Measurements from ENCODE around the gene FTSJ1.
A peak's percentile ranks its signal among the peaks of the same experiment; 100 is the strongest.
"Not testable (repeated sequence)": the region's sequence is repeated elsewhere in the genome, so short reads cannot be mapped to it uniquely, and the experiment has no call there.

Gene FTSJ1

DNA sequence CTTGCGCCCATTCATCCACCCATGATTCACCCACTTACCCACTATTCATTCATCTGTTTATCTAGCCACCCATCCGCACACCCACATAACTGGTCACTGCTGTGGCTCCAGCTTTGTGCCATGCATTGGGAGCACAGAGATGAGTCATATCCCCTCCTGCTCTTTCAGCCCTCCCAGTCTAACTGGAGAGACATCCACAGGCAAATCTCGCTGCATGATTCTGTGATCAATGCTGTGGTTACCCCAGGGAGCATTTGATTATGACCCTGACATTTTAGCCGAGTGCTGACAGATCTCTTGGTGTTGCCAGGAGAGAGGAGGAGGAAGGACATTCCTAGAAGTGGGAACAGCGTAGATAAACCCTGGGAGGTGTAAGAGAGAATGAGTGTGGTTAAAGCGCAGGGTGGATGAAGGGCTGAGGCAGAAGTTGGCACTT is 22.4 kb downstream of the FTSJ1 start:
- DNase-seq, result no peak

DNA sequence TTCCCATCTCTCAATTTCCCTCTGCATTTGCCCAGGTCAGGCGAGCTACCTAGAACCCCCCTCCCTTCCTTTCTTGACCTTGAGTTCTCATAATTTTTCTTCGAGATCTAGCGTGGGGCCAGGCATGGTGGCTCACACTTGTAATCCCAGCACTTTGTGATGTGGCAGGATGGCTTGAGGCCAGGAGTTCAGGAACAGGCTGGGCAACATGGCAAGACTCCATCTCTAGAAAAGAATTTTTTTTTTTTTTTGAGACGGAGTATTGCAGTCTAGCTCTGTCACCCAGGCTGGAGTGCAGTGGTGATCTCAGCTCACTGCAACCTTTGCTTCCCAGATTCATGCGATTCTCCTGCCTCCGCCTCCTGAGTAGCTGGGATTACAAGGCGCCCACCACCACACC is 28.3 kb downstream of the FTSJ1 start:
- DNase-seq, result no peak

DNA sequence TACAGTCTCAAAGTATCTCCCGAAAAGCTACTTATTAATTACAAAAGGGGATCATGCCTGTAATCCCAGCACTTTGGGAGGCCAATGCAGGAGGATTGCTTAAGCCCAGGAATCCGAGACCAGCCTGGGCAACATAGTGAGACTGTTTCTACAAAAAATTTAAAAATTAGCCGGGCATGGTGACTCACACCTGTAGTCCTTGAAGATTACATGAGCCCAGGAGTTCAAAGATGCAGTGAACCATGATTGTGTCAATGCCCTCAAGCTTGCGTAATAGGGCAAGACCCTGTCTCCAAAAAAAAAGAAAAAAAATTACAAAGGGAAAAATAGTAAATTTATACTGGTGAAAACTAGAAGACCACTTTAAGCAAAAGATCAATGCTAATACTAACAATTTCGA is 29.5 kb downstream of the FTSJ1 start:
- DNase-seq, result no peak

DNA sequence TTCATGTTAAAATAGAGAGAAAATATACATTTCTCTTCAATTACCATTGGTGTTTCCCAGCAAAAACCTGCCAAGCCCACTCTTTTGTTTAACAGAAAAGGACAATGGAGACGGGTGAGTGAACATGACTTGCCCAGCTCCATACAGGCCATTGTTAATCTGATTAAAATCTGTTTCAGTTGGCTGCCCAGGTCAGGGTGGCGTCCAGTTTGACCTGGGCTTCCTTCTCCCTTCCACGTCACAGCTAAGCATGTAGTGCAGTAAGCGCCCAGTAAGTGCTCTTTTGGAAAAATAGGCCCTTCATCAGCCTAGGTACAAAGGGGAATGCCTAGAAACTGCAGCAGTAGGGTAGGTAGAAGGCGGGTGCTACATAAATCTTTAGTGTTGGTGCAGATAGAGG is 31.2 kb downstream of the FTSJ1 start:
- DNase-seq, result no peak

DNA sequence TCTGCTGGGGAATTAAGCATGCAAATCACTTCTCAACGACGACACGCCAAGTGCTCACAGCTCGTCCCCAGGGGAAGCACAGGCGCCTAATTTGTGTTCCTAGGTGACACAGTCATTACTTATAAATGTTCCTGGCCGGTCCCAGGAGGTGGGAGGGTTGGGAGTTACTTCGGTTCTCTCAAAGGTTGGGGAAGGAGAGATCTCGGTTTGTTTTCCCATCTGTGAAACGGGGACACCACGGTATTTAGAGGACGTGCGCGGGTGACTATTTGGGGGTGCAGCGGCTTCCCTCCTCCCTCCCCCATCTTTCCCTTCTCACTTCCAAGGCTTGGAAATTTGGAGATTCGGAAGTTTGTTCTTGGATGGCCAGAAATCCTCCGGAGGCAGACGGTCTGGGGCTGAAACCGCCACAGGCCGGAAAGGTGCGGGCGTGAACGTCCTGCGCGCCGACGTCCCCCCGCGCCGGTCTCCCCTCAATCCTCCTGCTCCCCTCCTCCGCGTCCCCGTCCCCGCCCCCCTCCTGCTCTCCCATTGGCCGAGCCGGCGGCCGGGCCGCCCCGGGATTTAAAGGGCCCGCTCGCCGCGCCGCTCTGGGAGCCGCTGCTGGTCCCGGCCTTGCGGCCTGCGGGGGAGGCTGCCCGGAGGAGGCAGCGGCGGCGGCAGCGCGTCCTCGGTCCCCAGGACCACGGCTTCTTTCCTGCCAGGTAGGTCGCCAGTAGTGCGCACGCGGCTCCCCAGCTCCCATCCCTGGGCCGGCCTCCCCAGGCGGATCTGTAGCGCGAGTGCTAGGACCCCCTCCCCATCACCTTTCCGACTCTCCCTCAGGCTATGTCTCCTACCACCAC is 32.6 kb downstream of the FTSJ1 start, which contains the start of gene PORCN:
Gene PORCN (plus strand): TSS at position 593 of the 845 bp plus-strand sequence. CDS start 829 bp downstream, outside the sequence.
- peak; percentile 91 for DNase-seq

DNA sequence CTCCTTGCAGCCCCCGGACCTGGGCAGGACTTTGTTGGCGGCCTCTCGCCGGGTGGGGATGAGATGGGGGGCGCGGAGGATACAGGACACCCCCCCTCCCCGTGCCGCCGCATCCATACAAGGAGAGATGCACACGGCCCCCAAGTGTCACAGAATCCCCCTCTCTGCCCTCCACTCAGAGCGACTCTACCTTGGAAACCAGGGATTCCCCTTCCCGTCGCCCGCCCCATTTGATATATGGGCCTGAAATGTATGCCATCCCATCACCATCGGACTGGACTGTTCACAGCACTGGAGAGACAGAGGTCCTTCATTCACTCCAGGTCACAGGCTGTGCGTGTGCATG is 33.2 kb downstream of the FTSJ1 start:
- DNase-seq, result no peak

DNA sequence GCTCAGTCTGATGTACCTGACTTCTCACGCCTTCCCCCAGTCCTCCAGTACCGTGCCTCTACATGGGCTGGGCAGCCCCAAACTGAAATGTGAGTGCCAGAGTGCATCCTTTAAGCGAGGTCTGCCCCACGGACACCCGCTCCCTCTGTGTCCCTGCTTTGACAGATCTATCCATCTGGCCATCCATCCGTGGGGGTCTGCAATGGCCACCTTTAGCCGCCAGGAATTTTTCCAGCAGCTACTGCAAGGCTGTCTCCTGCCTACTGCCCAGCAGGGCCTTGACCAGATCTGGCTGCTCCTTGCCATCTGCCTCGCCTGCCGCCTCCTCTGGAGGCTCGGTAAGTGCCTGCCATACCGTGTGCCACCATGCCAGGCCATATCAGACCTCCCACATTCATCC is 33.6 kb downstream of the FTSJ1 start:
- DNase-seq, result no peak

DNA sequence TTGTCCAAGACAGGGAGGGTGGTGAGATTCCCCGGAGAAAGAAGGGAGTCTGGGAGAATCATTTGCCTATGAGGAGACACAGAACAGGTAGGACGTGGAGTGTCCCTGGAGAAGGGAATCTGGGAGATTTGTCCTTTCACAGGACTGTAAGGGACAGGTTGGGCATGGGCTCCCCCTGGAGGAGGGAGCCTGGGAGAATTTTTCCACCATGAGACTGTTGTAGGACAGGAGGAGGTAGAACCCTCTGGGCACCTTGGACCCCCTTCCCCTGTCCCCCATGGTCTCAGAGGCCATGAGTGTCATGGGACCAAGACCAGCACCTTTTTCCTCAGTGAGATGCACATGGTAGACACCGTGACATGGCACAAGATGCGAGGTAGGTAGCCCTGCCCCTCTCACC is 35.6 kb downstream of the FTSJ1 start:
- no peak for DNase-seq

DNA sequence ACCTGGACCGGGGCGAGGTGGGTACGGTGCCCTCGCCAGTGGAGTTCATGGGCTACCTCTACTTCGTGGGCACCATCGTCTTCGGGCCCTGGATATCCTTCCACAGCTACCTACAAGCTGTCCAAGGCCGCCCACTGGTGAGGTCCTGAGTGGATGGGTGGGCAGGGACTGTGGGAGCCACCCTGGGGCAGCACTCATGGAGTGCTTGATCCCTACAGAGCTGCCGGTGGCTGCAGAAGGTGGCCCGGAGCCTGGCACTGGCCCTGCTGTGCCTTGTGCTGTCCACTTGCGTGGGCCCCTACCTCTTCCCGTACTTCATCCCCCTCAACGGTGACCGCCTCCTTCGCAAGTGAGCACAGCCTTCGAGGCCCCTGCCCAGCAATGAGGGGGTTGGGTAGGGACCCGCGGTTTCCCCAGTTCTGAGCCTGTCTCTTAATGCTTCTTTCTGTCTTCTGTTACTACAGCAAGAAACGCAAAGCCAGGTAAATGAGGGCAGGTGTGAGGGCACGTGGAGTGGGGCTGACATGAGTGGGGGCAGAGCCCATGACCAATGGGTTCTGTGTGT is 36.5 kb downstream of the FTSJ1 start:
- DNase-seq, result no peak

DNA sequence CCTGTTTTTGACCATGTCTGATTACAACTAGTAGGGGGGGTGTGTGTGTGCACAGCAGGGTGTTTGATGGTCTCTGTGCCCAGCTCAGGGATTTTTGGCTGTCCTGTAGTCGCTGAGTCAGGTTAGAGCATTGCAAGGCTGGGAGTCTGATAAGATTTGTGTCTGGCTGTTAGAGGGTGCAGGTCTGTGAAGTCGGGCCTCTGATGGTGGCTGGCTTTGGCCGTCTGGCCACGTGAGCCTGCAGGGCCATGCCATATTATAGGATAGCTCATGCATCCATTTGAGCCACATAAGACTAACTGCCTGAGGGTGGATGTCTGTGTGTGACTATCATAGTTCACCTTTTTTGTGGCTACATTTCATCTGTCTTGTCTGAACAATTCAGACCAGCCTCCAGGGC is 37.7 kb downstream of the FTSJ1 start:
- DNase-seq, result no peak

DNA sequence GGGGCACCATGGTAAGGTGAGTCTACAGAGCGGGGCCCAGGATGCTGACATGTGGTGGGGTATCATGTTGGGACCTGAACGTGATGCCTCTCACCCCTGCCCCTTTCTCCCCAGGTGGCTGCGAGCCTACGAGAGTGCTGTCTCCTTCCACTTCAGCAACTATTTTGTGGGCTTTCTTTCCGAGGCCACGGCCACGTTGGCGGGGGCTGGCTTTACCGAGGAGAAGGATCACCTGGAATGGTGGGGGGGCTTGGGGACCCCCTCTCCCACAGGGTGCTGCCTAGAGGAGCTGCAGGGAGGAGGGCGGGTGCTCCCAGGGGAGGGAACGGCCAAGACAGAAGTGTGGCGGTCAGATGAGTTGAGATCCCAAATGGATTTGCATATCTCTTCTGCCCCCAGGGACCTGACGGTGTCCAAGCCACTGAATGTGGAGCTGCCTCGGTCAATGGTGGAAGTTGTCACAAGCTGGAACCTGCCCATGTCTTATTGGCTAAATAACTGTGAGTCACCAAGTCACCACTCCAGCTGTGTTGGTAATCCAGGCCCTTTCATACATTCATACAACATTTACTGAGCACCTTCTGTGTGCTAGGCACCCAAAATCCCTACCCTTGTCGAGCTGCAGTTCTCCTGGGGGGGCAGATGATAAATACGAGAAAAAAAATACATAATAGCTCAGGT is 38.3 kb downstream of the FTSJ1 start:
- DNase-seq, result no peak

DNA sequence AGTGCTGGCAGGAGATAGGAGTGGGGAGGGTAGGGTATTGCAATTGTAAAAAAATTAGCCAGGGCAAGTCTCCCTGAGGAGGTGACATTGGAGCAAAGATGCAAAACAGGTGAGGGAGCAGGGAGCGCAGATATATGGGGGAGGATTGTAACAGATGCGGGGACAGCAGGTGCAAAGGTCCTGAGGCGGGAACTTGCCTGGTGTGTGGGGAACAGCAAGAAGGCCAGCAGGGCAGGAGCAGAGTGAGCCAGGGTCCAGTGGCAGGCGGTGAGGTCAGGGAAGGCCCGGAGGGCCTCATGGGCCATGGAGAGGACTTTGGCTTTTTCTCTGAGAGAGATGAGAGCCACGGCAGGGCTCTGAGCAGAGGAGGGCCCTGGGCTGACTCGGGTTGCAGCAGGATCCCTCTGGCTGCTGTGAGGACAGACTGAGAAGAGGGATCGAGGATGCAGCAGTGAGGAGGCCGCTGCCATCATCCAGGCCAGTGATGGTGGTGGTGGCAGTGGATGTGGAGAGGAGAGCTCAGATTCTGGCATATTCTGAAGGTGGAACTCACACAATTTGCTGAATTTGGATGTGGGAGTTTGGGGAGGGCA is 39.0 kb downstream of the FTSJ1 start:
- DNase-seq, result no peak

DNA sequence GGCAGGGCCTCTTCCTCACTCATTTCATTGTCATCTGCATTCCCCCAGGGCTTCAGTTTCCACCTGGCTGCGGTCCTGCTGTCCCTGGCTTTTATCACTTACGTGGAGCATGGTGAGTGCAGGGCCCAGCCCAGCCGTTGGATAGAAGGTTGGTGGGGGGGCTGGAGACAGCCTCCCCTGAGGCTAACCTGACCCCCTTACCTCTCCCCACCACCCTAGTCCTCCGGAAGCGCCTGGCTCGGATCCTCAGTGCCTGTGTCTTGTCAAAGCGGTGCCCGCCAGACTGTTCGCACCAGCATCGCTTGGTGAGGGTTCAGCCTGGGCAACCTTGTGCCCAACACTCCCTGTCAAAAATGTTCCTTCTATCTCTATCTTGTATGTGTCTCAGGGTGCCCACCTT is 39.8 kb downstream of the FTSJ1 start:
- no peak for DNase-seq

DNA sequence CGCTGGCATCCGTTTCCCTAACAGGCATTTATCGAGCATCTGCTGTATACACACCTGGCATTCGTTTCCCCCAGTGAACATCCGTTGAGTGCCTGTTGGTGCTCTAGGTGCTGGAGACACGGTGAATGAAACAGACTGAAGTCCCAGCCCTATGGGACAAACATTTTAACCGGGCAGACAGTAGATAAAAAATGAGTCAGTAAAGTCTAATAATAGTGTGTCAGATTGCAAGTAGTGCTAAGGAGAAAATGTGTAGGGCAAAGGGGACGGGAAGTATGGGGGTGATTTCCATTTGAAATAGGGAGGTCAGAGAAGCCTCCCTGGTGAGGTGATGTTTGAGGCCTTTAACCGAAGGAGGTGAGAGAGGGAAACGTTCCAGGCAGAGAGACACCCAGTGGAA is 40.3 kb downstream of the FTSJ1 start:
- no peak for DNase-seq

DNA sequence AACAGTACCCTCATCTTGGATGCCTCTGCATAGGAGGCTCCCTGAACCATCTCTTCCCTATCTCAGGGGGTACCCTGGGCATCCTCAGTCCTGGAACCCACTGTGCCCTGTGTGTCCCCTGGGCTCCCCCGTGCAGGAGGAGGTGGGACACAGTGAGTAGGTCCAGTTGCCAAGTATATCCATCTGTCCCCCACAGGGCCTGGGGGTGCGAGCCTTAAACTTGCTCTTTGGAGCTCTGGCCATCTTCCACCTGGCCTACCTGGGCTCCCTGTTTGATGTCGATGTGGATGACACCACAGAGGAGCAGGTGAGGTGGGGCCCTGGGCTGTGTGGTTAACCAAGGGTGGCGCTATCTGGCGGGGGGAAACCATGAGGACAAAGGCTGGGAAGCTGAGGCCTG is 41.0 kb downstream of the FTSJ1 start:
- no peak for DNase-seq

DNA sequence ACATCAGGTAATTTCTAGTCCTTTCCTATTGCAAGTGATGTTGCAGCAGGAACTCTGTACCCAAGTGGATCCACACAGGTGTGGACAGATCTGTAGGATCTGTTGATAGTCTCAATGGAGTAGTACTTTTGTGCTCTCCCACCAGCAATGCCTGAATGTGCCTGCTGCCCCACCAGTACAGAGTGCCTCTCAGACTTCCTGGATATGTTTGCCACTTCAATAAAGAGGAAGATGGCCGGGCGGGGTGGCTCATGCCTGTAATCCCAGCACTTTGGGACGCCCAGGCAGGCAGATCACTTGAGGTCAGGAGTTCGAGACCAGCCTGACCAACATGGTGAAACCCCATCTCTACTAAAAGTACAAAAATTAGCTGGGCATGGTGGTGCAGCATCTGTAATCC is 43.5 kb downstream of the FTSJ1 start:
- DNase-seq, result not testable (repeated sequence)

DNA sequence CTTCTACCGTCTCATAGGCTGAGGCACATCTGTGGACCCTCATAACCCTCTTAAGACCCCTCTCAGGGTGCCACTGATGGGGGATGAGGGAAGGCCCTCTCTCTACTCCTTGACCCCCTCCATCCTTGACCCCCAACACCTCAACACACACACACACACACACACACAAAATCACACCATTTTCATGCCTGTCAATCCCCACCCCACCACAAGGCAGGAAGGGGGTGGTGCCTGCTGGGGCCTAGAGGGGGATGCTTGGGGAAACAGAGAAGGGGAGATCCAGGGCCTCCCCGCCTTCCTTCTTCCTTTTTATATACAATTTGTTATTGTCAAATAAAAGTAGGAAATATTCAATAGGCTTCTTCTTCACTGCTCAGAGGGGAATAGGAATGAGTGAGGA is 44.5 kb downstream of the FTSJ1 start:
- DNase-seq, result no peak

DNA sequence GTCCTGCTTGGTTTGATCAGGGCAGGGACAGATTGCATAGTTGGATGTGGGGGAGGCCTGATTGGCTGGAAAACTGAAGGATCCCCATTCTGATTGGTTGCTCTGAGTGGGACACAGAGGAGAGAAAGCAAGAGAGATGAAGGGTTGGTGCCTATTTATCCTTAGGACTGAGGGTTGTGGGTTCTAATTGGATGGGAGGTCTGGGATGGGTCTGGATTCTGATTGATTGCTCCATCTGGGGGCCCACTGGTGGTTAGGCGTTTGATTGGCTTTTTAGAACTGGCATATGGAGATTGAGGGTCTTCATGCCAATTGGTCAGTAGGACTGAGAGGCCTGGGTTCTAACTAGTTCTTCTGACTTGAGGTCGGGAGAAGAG is 45.0 kb downstream of the FTSJ1 start:
- no peak for DNase-seq

DNA sequence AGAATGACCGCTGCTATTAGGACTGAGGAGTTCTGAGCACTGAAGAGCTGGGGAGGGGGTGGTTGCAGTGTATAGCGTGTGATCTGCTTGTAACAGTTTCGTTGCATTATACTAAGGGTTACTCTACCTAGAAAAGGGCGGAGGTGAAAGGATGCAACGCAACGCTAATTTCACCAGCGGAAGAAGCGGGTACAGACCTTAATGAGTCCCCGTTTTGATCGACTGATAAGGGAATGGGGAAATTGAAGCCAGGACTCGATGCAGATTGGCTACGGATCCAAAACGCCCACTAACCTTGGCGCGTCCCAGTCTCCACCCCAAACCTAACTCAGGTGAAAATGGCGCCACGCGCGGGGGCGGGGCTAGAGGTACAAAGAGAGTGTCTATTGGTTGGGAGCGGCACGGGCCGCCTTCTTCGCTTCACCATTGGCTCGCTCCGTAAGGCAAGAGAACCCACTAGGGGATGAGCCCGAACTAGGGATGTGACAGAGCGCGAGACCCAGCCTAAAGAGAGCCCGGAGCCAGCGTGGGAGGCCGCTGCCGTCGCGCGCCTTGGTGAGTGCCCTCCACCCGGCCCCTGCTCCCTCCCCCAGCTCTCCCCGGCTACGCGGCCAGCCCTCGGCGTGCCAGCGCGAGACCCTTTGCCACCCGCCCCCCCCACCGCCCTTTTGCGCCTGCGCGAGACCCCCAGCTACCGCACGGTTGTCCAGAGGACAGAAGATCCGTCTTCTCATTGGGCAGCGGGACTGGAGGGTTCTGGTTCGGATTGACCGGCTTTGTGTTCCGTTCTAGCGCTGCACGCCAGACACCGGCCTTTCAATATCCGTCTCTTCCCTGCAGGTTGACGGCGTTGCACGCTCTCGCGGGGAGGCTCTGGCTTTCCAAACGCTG is 45.6 kb downstream of the FTSJ1 start, which contains the start of gene EBP:
Gene EBP (plus strand): TSS at position 456 of the 891 bp plus-strand sequence. CDS start 1,964 bp downstream, outside the sequence.
- peak; percentile 97 for DNase-seq

DNA sequence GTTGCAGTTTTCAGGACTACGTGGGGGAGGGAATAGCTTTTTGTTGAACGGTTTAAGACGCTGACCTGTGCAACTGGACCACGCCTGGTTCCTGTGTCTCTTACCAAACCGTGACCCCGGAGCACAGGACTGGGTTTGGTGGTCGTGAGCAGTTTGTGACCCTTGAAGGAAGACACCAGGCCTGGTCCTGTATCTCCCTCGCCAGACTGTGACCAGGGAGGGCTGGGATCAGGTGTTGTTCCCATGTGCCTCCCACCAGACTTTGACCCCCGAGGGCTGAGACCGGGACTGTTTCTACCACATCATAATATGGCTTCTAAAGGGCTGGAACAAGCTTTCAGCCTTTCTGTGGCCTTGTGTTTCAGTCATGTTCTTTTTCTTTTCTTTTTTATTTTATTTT is 46.3 kb downstream of the FTSJ1 start:
- no peak for DNase-seq

DNA sequence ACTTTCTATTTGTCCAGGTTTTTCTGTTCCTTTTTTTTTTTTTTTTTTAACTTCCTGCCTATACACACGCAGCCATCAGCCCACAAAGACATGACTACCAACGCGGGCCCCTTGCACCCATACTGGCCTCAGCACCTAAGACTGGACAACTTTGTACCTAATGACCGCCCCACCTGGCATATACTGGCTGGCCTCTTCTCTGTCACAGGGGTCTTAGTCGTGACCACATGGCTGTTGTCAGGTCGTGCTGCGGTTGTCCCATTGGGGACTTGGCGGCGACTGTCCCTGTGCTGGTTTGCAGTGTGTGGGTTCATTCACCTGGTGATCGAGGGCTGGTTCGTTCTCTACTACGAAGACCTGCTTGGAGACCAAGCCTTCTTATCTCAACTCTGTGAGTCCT is 47.7 kb downstream of the FTSJ1 start:
- DNase-seq, result no peak

DNA sequence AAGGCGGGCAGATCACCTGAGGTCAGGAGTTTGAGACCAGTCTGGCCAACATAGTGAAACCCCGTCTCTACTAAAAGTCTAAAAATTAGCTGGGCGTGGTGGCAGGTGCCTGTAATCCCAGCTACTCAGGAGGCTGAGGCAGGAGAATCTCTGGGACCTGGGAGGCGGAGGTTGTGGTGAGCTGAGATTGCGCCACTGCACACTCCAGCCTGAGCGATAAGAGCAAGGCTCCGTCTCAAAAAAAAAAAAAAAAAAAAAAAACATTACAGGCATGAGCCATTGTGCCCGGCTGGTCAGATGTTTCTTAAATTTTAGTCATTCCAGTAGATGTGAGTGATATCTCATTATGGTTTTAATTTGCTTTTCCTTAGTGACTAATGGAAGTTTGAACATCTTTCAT is 49.9 kb downstream of the FTSJ1 start:
- not testable (repeated sequence) for DNase-seq

DNA sequence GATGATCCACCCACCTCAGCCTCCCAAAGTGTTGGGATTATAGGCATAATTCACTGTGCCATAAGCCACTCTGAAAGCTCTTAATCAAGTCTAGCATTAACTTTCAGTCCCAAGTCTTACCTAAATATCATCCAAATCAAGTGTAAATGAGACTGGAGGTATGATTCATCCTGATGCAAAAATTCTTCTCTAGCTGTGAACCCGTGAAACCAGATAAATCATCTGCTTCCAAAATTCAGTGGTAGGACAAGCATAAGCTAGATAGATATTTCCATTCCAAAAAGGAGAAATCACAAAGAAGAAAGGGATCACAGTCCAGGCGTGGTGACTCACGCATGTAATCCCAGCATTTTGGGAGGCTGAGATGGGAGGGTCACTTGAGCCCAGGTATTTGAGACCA is 54.7 kb downstream of the FTSJ1 start:
- DNase-seq, result no peak

All from activated effector memory CD4-positive, alpha-beta T cell treated with anti-CD3 and anti-CD28 coated beads, Interleukin-2, amount 50 U/mL, for 16 hours (primary cell).